GM12873 (cell line): ENCODE data around the gene CADM2.

Experiments used
- CTCF ChIP-seq: IDR thresholded peaks from 2 replicates; pipeline ENCODE4 v1.5.1; 2012; ENCODE audit warnings: low read depth, mild to moderate bottlenecking, moderate library complexity, low read length, control low read depth; ENCODE audit not compliant: insufficient read depth; ENCODE audit errors: missing control alignments

Gene CADM2

GRCh38 chr3:85950435-85950834, 991.6 kb downstream of the CADM2 start:
- no peak for TF ChIP-seq CTCF

DNA sequence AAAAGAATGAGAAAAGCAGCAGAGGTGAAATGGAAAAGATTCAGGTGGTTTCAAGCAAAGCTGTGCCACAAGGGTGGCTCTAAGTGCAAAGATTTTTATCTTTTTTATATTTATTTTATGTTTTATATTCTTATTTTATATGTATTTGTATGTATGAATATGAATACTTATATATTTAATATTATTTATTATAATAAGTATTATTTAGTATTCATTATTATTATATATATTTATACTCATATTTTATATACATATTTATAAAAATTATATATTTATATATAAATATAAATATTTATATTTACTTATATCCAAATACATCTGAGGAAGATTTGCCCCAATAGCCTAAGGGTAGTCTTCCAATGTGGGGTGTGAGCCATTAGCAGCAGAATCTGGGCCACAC, 1002.0 kb downstream of the CADM2 start:
- TF ChIP-seq CTCF, result no peak

DNA sequence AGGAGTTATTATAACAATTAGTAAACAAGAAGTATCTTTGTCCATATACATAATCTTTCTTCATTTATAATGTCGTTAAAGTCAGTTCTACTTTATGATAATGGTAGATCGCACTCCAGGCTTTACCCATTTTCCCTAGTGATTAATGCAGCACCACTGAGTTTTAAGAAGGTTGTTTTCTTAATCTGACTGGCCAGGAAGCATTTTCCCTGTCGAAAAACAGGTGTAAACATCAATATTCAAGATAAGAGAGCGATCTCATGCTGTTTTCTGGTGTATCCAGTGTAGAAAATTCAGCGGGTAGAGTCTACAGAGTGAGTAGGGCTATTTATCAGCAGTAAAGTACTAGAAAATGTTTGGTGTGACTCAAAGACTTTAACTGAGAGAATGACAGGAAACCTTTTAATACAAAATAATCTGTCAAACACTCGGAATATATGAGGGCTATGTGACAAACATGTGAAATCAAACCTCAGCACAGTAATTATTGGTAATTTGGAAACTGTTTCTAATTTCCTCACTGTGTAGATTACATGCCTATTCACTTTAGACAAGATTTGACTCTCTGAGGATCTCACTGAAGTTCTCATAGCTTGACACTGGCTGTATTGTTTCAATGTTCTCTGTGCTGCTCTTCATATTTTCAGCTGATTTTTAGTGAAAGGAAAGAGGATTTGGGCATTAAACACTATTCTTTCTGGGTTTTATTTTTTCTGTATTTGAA, 1019.0 kb downstream of the CADM2 start:
- TF ChIP-seq CTCF, result no peak

DNA sequence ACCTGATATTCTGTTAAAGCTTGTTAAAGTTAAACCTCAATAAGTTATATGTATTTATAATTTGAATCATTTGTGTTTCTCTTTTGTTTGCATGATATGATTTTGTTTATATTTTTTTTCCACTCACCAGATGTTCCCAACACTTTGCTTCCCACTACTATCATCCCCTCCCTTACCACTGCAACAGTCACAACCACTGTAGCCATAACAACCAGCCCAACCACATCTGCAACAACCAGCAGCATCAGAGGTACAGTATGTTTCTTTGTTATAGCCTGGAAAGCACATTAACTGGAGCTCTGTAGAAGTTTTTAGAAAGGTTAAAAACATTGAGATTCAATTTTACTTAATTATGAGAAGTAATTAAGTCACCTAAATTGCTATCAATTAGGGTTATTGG, 1020.2 kb downstream of the CADM2 start:
- TF ChIP-seq CTCF, result no peak

DNA sequence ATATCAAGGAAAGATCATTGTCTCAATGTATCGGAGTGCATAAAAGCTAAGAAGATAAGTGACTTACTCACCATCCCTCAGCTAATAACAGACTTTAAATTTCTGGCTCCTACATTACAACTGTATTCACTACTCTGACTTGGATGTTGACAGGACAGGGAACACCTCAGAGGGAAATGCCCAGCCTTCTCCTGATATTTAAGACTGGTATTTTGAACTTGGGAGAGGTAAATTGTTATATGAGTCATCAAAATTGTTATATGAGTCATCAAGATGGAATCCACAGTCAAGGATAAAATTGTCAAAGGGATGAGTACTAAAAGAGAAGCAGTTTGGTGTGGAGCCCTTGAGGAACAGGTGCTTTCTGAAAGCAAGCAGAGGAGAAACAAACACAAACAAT, 1070.8 kb downstream of the CADM2 start:
- TF ChIP-seq CTCF, result no peak

DNA sequence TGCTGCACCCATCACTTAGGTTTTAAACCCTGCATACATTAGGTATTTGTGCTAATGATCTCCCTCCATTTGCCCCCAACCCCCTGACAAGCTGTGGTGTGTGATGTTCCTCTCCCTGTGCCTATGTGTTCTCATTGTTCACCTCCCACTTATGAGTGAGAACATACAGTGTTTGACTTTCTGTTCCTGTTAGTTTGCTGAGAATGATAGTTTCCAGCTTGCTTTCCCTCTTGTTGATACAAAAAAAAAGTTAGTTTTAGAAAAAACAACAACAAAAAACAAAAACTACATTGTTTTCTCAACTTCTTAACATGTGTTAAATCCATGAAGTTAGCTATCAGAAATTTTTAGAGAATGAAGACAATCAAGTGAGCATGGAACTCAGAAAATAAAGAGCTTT, 1079.1 kb downstream of the CADM2 start:
- TF ChIP-seq CTCF, result no peak

GRCh38 chr3:86046436-86047136, 1087.8 kb downstream of the CADM2 start:
- no peak for TF ChIP-seq CTCF
